NCI-H2107 treated with DMSO at 0.1 percent for 48 hours (cell line): ENCODE data around the gene B4GALT2.

Experiments
- DNase-seq: peaks from one replicate; lab custom pipeline; 2025; ENCODE audit not compliant: unreplicated experiment; lab: John Stamatoyannopoulos, UW

Gene B4GALT2

GRCh38 chr1:43969746-43970466 lies 9.1 kb upstream of the B4GALT2 start, which contains the start of gene DPH2:
TSS of gene DPH2 (plus strand) at chr1:43970010. CDS start at chr1:43970176, 166 bp downstream.
- peak; percentile 97 for DNase-seq

GRCh38 chr1:43970502-43970901 lies 8.5 kb upstream of the B4GALT2 start:
- DNase-seq: no peak

GRCh38 chr1:43970911-43971310 lies 8.1 kb upstream of the B4GALT2 start:
- no peak for DNase-seq

GRCh38 chr1:43971336-43971980 lies 7.6 kb upstream of the B4GALT2 start:
- no peak for DNase-seq

GRCh38 chr1:43973981-43974442 lies 5.0 kb upstream of the B4GALT2 start:
- peak; percentile 85 for DNase-seq

- DNase-seq: peak; percentile 90
These were observed 4.4 kb upstream of the B4GALT2 start, which contains the start of gene ATP6V0B for GRCh38 chr1:43974443-43975248. TSS of gene ATP6V0B (plus strand) at chr1:43974960. CDS start at chr1:43975041, 81 bp downstream.

GRCh38 chr1:43975249-43975961 lies 3.6 kb upstream of the B4GALT2 start:
- no peak for DNase-seq

GRCh38 chr1:43976045-43976444 lies 3.0 kb upstream of the B4GALT2 start:
- no peak for DNase-seq

- DNase-seq: no peak
These were observed 2.1 kb upstream of the B4GALT2 start for GRCh38 chr1:43976890-43977289.

- DNase-seq: no peak
These were observed 1.4 kb upstream of the B4GALT2 start for GRCh38 chr1:43977376-43978263.

- no peak for DNase-seq
These were observed 803 bp upstream of the B4GALT2 start for GRCh38 chr1:43978264-43978550.

- DNase-seq: no peak
These were observed 184 bp downstream of the B4GALT2 start for GRCh38 chr1:43979261-43979527.

- DNase-seq: peak; percentile 32
These were observed 681 bp downstream of the B4GALT2 start for GRCh38 chr1:43979528-43980254.

GRCh38 chr1:43980255-43981134 lies 1.5 kb downstream of the B4GALT2 start:
- DNase-seq: no peak

GRCh38 chr1:43981135-43981491 lies 2.1 kb downstream of the B4GALT2 start:
- no peak for DNase-seq

GRCh38 chr1:43981636-43982035 lies 2.6 kb downstream of the B4GALT2 start:
- DNase-seq: no peak

- no peak for DNase-seq
These were observed 3.2 kb downstream of the B4GALT2 start for GRCh38 chr1:43982241-43982640.

GRCh38 chr1:43982808-43983207 lies 3.8 kb downstream of the B4GALT2 start:
- no peak for DNase-seq
